ENCODE data around the gene FAM3D. TPM values are rescaled to one million over a fixed set of nuclear protein-coding genes. Genes with fewer than 3 reads are reported as not detected.

The FAM3D gene
- total RNA-seq, 1 experiment from 2014 or later = not detected

- no peak for DNase-seq (ENCODE audit: extremely low read depth, low read depth)
Measured at GRCh38 chr3:58604031-58604430, 62.5 kb downstream of the FAM3D start.

GRCh38 chr3:58603606-58604005, 63.0 kb downstream of the FAM3D start:
- DNase-seq (ENCODE audit: extremely low read depth, low read depth) = no peak

- DNase-seq (ENCODE audit: extremely low read depth, low read depth) = no peak
Measured at GRCh38 chr3:58597770-58598310, 68.7 kb downstream of the FAM3D start.

- peak; percentile 33 for DNase-seq (ENCODE audit: extremely low read depth, low read depth)
Measured at GRCh38 chr3:58596834-58597518, 69.6 kb downstream of the FAM3D start.

- no peak for DNase-seq (ENCODE audit: extremely low read depth, low read depth)
Measured at GRCh38 chr3:58594117-58594516, 72.5 kb downstream of the FAM3D start.

GRCh38 chr3:58591517-58592510, 74.8 kb downstream of the FAM3D start:
- DNase-seq (ENCODE audit: extremely low read depth, low read depth) = peak; percentile 28

GRCh38 chr3:58588030-58588614, 78.5 kb downstream of the FAM3D start:
- no peak for DNase-seq (ENCODE audit: extremely low read depth, low read depth)

GRCh38 chr3:58586776-58587192, 79.8 kb downstream of the FAM3D start:
- DNase-seq (ENCODE audit: extremely low read depth, low read depth) = no peak

- no peak for DNase-seq (ENCODE audit: extremely low read depth, low read depth)
Measured at GRCh38 chr3:58585994-58586393, 80.6 kb downstream of the FAM3D start.

GRCh38 chr3:58585005-58585786, 81.4 kb downstream of the FAM3D start:
- DNase-seq (ENCODE audit: extremely low read depth, low read depth) = peak; percentile 46

GRCh38 chr3:58584690-58585004, 81.9 kb downstream of the FAM3D start:
- DNase-seq (ENCODE audit: extremely low read depth, low read depth) = no peak

Other genes with a start within 250 kb of the FAM3D start
- 64.1 and 73.9 TPM in 2 replicates for gene PDHB, start 232.9 kb downstream of the FAM3D start, total RNA-seq (2014; rRNA removed; shearing (Covaris generic))
- 16.1 and 20.2 TPM in 2 replicates for gene KCTD6, start 174.7 kb downstream of the FAM3D start, total RNA-seq (2014; rRNA removed; shearing (Covaris generic))
- gene ACOX2, start 129.6 kb downstream of the FAM3D start, total RNA-seq (2014; rRNA removed; shearing (Covaris generic)) = 9.3 and 11.5 TPM in 2 replicates
- 0.05 TPM in 1 of 2 replicates, not detected in the other for gene FAM107A, start 89.4 kb downstream of the FAM3D start, total RNA-seq (2014; rRNA removed; shearing (Covaris generic))

All from NCI-H460 (cell line).